K562 (cell line): Measurements from ENCODE around the gene EIF4EBP2. TPM values are rescaled to one million over a fixed set of nuclear protein-coding genes. Genes with fewer than 3 reads are reported as not detected.

ENCODE experiments used
- CBFA2T2 ChIP-seq: fragments of 450-650 bp; conservative IDR thresholded peaks from 2 replicates; pipeline ENCODE4 v1.6.1; 2017; ENCODE audit warnings: mild to moderate bottlenecking
- CBX5 ChIP-seq: IDR thresholded peaks from 2 replicates; pipeline ENCODE4 v1.6.1; 2014; ENCODE audit warnings: low read depth, borderline replicate concordance
- EHMT2 ChIP-seq: fragments of 450-650 bp; IDR thresholded peaks from 2 replicates; pipeline ENCODE4 v1.6.1; 2018; ENCODE audit warnings: antibody characterized with exemption
- ESRRB ChIP-seq: fragments of 250-450 bp; sonication (Bioruptor Pico); IDR thresholded peaks from 2 replicates; pipeline ENCODE4 v1.5.0; 2020; ENCODE audit warnings: mild to moderate bottlenecking, moderate library complexity, borderline replicate concordance
- EWSR1 ChIP-seq: fragments of 450-650 bp; IDR thresholded peaks from 2 replicates; pipeline ENCODE4 v1.6.1; 2018; ENCODE audit warnings: borderline replicate concordance, mild to moderate bottlenecking, low read depth, moderate library complexity; ENCODE audit not compliant: partially characterized antibody
- EZH2 ChIP-seq: IDR thresholded peaks from 2 replicates; pipeline ENCODE4 v1.6.1; 2012; ENCODE audit warnings: low read depth, mild to moderate bottlenecking, inconsistent platforms, low read length, borderline replicate concordance
- HMGN3 ChIP-seq: IDR thresholded peaks from 2 replicates; pipeline ENCODE4 v1.6.1; 2011; ENCODE audit warnings: borderline replicate concordance, low read depth, mild to moderate bottlenecking, mixed read lengths, low read length; ENCODE audit not compliant: insufficient read length; ENCODE audit errors: extremely low read depth
- JUN ChIP-seq, 2 experiments: sonication (generic) in 1 of 2; formaldehyde crosslinking in 1 of 2; IDR thresholded peaks; 2 replicates each; pipeline versions ENCODE4 v1.6.1 to v1.8.0; 2012 to 2022; ENCODE audit warnings: borderline replicate concordance in 2 of 2, mild to moderate bottlenecking in 2 of 2, improper control_type of control experiment in 1 of 2, low read depth in 1 of 2, low read length in 1 of 2, missing genetic modification reagents in 1 of 2
- MED1 ChIP-seq: sonication (generic); formaldehyde crosslinking; IDR thresholded peaks from 2 replicates; pipeline ENCODE4 v1.8.1; 2023; ENCODE audit warnings: missing genetic modification reagents, borderline replicate concordance
- MIER1 ChIP-seq: fragments of 450-650 bp; IDR thresholded peaks from 2 replicates; pipeline ENCODE4 v1.6.1; 2016; ENCODE audit warnings: antibody characterized with exemption, mild to moderate bottlenecking, low read depth
- MTA2 ChIP-seq: fragments of 450-650 bp; IDR thresholded peaks from 2 replicates; pipeline ENCODE4 v1.6.1; 2016; ENCODE audit warnings: low read depth
- PHF8 ChIP-seq: fragments of 200-600 bp; sonication (generic); IDR thresholded peaks from 2 replicates; pipeline ENCODE4 v1.6.1; 2012; ENCODE audit warnings: mixed run types, mild to moderate bottlenecking, inconsistent platforms, low read length, moderate library complexity, borderline replicate concordance
- PML ChIP-seq: IDR thresholded peaks from 2 replicates; pipeline ENCODE4 v1.6.1; 2012; ENCODE audit warnings: low read length, inconsistent platforms
- POLR2A ChIP-seq: fragments of 450-650 bp; conservative IDR thresholded peaks from 2 replicates; pipeline ENCODE4 v1.6.1; 2016
- POLR2H ChIP-seq: IDR thresholded peaks from 2 replicates; pipeline ENCODE4 v1.6.1; 2016; ENCODE audit warnings: missing genetic modification characterization, low read depth, mild to moderate bottlenecking, control low read depth, missing compliant biosample characterization, moderate library complexity
- PPARD ChIP-seq: fragments of 250-450 bp; sonication (Bioruptor Pico); IDR thresholded peaks from 2 replicates; pipeline ENCODE4 v1.8.0; 2022; ENCODE audit warnings: inconsistent platforms, mild to moderate bottlenecking, moderate library complexity
- SUPT5H ChIP-seq: fragments of 450-650 bp; IDR thresholded peaks from 2 replicates; pipeline ENCODE4 v1.6.1; 2016
- TAF1 ChIP-seq: IDR thresholded peaks from 2 replicates; pipeline ENCODE4 v1.6.1; 2011; ENCODE audit warnings: mild to moderate bottlenecking, low read length, moderate library complexity; ENCODE audit not compliant: insufficient read depth, control insufficient read depth, severe bottlenecking; ENCODE audit errors: extremely low read depth
- TOE1 ChIP-seq, 2 experiments: fragments of 450-650 bp in 1 of 2; sonication (generic) in 1 of 2; formaldehyde crosslinking in 1 of 2; IDR thresholded peaks; 2 replicates each; pipeline versions ENCODE4 v1.7.1 to v1.8.0; 2016 to 2022; ENCODE audit warnings: borderline replicate concordance in 2 of 2, mild to moderate bottlenecking in 2 of 2, antibody characterized with exemption in 1 of 2, inconsistent platforms in 1 of 2, low read depth in 1 of 2, missing genetic modification reagents in 1 of 2, moderate library complexity in 1 of 2
- U2AF2 ChIP-seq: fragments of 200-400 bp; formaldehyde crosslinking; optimal IDR thresholded peaks from 2 replicates; pipeline ENCODE3; 2017; ENCODE audit warnings: low read depth, mild to moderate bottlenecking, low read length
- ZNF121 ChIP-seq: sonication (generic); formaldehyde crosslinking; conservative IDR thresholded peaks from 2 replicates; pipeline ENCODE4 v1.8.0; 2022; ENCODE audit warnings: missing genetic modification reagents
- ZNF124 ChIP-seq: sonication (generic); formaldehyde crosslinking; IDR thresholded peaks from 2 replicates; pipeline ENCODE4 v1.8.1; 2022; ENCODE audit warnings: missing genetic modification reagents
- polyA plus RNA-seq, 8 experiments: library from polyadenylated mRNA; depleted of rRNA in 4 of 8; stranded (reverse) in 5 of 8; unstranded in 3 of 8; fragments of >200 nt; fragmentation: Nextera tagmentation in 2 of 8; fragmentation: Illumina TruSeq in 1 of 8; extraction: Ambion mirVana in 2 of 8; extraction: Trizol in 1 of 8; gene quantifications; 2 replicates each; pipeline versions ENCODE4 v1.2.1 to v1.2.3, GENCODE V29; 2011 to 2014; ENCODE audit warnings: inconsistent platforms in 1 of 8, missing spikeins in 1 of 8
- total RNA-seq, 7 experiments: library from RNA; depleted of rRNA in 6 of 7; stranded (reverse); fragments of >200 nt in 6 of 7; fragmentation: Illumina TruSeq in 2 of 7; extraction: Trizol in 2 of 7; gene quantifications; 2 replicates each; pipeline versions ENCODE4 v1.2.1 to v1.2.3, GENCODE V29; 2011 to 2021; ENCODE audit warnings: low replicate concordance in 1 of 7
- TF ChIP-seq, protein P1 (sequence below): fragments of 450-650 bp; IDR thresholded peaks from 2 replicates; pipeline ENCODE4 v1.6.1; 2014; ENCODE audit warnings: low read depth, mild to moderate bottlenecking, moderate library complexity, borderline replicate concordance
- TF ChIP-seq, protein P2 (sequence below): sonication (generic); formaldehyde crosslinking; IDR thresholded peaks from 2 replicates; pipeline ENCODE4 v1.8.0; 2023; ENCODE audit warnings: mild to moderate bottlenecking, missing genetic modification reagents

Gene EIF4EBP2
- total and polyA plus RNA-seq, 9 of the 15 experiments (the other 6 are each of a cell fraction or from before 2014, with no cell fraction given): 16.1 to 67.5 (median 38.3) TPM

DNA sequence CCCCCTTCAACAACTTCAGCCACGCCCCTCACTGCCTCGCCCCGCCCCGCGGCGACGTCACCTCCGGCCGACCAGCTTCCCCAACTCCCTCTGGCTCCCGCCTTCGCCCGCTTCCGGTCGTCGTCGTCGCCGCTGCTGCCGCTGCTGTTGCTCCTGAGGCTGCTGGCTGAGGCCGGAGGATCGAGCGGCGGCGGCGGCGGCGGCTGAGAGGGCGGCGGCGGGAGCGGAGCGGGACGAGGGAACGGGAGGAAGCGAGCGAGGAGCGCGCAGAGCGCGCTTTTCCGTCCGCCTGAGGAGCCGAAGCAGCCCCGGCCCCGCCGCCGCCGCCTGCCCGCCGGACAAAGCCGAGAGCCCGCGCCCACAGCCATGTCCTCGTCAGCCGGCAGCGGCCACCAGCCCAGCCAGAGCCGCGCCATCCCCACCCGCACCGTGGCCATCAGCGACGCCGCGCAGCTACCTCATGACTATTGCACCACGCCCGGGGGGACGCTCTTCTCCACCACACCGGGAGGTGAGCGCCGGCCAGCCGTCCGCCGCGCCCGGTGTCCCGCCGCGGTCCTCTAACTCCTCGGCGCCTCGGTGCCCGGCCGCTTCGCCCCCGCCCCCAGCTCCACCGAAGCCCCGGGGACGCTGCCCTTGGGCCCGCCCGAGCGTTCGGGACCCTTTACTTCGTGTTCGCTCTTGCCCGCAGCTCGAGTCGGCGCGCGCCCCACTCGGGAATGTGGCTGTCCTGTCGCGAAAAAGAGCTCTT lies at the start of gene EIF4EBP2 (continued):
- TF ChIP-seq, protein P1, sequence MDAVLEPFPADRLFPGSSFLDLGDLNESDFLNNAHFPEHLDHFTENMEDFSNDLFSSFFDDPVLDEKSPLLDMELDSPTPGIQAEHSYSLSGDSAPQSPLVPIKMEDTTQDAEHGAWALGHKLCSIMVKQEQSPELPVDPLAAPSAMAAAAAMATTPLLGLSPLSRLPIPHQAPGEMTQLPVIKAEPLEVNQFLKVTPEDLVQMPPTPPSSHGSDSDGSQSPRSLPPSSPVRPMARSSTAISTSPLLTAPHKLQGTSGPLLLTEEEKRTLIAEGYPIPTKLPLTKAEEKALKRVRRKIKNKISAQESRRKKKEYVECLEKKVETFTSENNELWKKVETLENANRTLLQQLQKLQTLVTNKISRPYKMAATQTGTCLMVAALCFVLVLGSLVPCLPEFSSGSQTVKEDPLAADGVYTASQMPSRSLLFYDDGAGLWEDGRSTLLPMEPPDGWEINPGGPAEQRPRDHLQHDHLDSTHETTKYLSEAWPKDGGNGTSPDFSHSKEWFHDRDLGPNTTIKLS: peak; percentile 48; the same call in 1 of the 2 replicates
- no peak for TF ChIP-seq MTA2
- TF ChIP-seq ZNF124 (CRISPR knock-in tag): no peak
- TF ChIP-seq U2AF2: no peak
- TF ChIP-seq TOE1 (IDR thresholded peaks at IDR 0.05; ENCODE audit: borderline replicate concordance): no peak
- no peak for TF ChIP-seq TOE1 (CRISPR knock-in tag; IDR thresholded peaks at IDR 0.05; ENCODE audit: borderline replicate concordance, low read depth)
- peak; percentile 76; the same call in 1 of the 2 replicates for TF ChIP-seq PML
- peak; percentile 58; the same call in 1 of the 2 replicates for TF ChIP-seq PHF8
- no peak for TF ChIP-seq ZNF121
- TF ChIP-seq SUPT5H: peak; percentile 92
- no peak for TF ChIP-seq CBX5
- peak; percentile 68 for TF ChIP-seq POLR2H (tag)
- TF ChIP-seq, protein P2, sequence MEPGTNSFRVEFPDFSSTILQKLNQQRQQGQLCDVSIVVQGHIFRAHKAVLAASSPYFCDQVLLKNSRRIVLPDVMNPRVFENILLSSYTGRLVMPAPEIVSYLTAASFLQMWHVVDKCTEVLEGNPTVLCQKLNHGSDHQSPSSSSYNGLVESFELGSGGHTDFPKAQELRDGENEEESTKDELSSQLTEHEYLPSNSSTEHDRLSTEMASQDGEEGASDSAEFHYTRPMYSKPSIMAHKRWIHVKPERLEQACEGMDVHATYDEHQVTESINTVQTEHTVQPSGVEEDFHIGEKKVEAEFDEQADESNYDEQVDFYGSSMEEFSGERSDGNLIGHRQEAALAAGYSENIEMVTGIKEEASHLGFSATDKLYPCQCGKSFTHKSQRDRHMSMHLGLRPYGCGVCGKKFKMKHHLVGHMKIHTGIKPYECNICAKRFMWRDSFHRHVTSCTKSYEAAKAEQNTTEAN (CRISPR knock-in tag): peak; percentile 93
- TF ChIP-seq EZH2: no peak
- TF ChIP-seq EHMT2: no peak
- no peak for TF ChIP-seq JUN (IDR thresholded peaks at IDR 0.05; ENCODE audit: borderline replicate concordance, low read depth, low read length)
- TF ChIP-seq JUN (CRISPR knock-in tag; IDR thresholded peaks at IDR 0.05; ENCODE audit: borderline replicate concordance): peak; percentile 88
- no peak for TF ChIP-seq ESRRB (CRISPR knock-in tag)
- TF ChIP-seq TAF1: peak; percentile 99
- TF ChIP-seq HMGN3: peak; percentile 85
- peak; percentile 92 for TF ChIP-seq POLR2A
- TF ChIP-seq MIER1: no peak
- no peak for TF ChIP-seq PPARD (CRISPR knock-in tag)
- TF ChIP-seq EWSR1: no peak
- no peak for TF ChIP-seq CBFA2T2
- TF ChIP-seq MED1 (CRISPR knock-in tag): 0 out of 2 replicates have a peak, but pooled peaks have one; percentile 77
